HG03520 (cell line): ENCODE results near the gene TEX51.

Source experiments
- ATAC-seq: cut with Tn5 transposase; IDR thresholded peaks from one replicate; pipeline ENCODE4 v1.9.1; 2021; ENCODE audit warnings: mild to moderate bottlenecking, moderate library complexity; ENCODE audit not compliant: unreplicated experiment

The TEX51 gene

DNA sequence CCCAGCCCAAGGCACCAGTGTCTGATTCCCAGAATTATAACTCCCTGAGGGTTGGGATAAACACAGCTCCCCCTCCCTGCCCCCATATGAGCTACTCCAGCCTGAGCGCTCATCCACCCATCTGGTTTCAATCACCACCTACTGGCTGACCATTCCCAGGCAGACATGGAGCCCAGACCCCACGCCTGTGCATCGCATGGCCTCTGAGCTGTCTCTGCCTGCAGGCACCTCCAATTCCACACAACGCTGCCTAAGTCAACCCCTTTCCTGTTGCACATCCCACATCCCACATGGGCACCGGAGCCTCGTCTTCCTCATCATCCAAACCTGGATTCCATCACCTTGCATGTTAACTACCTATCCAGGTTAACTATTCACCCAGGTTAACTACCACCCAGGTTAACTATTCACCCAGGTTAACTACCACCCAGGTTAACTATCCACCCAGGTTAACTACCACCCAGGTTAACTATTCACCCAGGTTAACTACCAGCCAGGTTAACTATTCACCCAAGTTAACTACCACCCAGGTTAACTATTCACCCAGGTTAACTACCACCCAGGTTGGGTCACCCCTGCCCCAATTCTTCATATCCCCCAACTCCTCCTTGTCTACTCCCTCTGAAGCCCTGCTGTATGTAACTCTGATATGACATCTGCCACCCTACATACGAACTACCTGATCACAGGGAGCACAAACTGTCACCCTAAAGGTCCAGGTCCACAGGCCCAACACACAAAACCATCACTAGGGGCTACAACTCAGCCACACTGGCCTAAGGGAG is 47.8 kb downstream of the TEX51 start:
- ATAC-seq, result no peak

DNA sequence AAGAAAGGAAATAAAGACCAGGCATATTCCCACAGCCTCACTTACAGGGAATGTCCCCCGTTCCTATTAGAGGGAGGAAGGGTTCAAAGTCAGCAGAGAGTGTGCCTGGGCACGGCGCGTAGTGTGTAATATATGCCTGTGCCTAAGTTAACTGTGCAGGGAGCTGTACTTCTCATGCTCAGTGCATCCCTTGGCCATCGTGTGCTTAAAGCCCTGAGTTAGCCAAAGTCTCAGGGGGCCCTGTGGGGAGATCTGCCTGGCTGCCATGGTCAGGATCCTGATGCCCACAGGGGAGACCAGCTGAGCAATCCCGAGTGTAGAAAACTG is 48.4 kb downstream of the TEX51 start:
- ATAC-seq, result no peak

DNA sequence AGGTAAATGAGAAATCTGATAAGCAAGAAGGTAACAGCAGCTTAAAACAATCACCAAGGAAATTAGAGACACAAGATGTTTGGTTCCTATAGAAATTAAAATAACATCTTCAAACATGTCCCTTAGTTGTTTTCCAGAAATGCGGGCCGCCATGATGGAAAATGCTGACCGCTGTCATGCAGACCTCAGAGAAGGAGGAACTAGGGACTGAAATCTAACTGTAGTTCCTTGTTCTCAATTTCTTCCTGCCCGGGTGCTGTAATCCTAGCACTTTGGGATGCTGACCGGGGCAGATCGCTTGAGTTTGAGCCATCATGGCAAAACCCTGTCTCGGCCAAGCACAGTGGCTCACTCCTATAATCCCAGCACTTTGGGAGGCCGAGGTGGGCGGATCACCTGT is 51.1 kb downstream of the TEX51 start:
- ATAC-seq, result no peak

DNA sequence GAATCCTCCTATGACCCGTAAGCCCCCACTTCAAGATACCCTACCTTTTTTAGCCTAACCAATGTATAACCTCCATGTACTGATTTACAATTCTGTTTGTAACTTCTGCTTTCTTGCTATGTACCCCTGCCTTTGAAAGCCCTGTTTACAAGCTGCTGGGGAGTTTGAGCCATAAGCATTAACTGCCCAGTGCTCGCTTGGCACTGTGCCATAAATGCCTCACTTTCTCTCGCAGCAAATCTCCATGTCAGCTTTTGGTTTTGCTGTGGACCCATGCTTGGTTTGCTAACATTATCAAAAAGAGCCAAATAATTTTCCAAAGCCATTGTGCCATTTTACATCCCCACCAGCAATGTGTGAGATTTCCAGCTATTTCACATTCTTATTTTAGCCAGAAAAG is 51.8 kb downstream of the TEX51 start:
- no peak for ATAC-seq
